ENCODE measurements around the gene PPM1J.

PPM1J gene

DNA sequence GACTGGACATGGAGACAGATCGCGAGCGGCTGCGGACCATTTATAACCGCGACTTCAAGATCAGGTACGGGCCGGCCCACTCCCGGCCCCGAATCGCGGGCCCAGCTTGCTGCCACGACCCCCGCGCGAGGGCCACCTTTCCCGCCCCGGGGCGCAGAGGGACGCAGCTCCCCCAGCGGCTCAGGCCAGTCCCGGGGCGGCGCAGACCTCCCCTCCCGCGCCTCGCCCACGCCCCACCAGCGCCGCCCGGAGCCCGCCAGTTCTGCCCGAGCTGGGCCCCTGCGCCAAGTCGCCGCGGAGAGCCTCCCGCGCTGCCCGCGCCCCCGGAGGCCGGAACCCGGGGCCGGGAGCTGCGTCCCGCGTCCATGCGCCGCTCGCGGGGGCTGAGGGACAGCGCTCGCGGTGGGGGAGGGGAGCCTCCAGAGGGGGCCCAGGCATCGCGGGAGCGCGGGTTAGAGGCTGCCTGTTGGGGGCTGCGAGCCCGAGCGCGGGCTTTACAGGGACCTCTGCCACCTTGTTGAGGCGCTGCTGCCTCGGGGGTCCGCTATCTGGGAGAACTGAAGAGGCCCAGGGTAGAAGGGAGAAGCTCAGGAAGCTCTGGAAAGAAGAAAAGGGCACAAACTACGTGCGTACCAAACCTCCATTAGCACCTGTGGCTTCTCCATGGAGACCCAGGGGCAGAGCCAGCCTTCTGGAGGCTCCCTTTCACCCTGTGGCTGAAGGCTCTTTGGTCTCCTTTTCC is 40.0 kb downstream of the PPM1J start:
- DNase-seq (ENCODE audit: low read depth) = no peak
- TF ChIP-seq, protein P1, sequence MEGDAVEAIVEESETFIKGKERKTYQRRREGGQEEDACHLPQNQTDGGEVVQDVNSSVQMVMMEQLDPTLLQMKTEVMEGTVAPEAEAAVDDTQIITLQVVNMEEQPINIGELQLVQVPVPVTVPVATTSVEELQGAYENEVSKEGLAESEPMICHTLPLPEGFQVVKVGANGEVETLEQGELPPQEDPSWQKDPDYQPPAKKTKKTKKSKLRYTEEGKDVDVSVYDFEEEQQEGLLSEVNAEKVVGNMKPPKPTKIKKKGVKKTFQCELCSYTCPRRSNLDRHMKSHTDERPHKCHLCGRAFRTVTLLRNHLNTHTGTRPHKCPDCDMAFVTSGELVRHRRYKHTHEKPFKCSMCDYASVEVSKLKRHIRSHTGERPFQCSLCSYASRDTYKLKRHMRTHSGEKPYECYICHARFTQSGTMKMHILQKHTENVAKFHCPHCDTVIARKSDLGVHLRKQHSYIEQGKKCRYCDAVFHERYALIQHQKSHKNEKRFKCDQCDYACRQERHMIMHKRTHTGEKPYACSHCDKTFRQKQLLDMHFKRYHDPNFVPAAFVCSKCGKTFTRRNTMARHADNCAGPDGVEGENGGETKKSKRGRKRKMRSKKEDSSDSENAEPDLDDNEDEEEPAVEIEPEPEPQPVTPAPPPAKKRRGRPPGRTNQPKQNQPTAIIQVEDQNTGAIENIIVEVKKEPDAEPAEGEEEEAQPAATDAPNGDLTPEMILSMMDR (IDR thresholded peaks at IDR 0.05; ENCODE audit: insufficient read depth, low read depth, low read length, missing control alignments) = no peak
- peak overlapping the region; percentile 92 for H3K4me3 ChIP-seq (ENCODE audit: low read length)

DNA sequence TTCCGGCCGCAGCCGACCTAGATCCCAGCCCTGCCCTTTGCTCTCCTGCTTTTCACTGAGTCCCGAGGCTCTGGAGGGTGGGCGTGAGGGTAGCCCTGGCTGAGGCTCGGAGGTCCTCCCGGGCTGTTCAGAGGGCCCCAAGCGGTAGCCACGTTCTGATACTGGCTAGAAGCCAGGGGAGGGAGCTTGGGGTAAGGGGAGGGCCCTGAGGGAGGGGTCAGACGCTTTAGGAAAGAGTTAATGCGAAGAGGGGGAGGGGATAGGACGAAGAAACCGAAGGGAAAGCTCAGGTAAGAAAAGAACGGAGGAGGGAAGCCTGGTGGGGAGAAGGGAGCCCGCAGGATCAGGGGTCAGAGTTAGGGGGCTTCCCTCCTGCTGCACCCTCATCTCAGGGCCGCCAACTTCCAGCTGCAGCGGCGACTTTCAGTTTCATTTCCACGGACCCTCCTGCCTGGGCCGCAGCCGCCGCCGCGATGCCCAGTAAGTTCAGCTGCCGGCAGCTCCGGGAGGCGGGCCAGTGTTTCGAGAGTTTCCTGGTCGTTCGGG is 40.6 kb downstream of the PPM1J start, which contains the start of gene MOV10:
TSS of gene MOV10 (plus strand) at position 220 of the 546 bp plus-strand sequence. CDS start at position 474, 254 bp downstream.
- TF ChIP-seq, protein P1 (IDR thresholded peaks at IDR 0.05; ENCODE audit: insufficient read depth, low read depth, low read length, missing control alignments) = no peak
- peak; percentile 74 for DNase-seq (ENCODE audit: low read depth)
- peak within 1 kb of the TSS; percentile 92 for H3K4me3 ChIP-seq (ENCODE audit: low read length)

DNA sequence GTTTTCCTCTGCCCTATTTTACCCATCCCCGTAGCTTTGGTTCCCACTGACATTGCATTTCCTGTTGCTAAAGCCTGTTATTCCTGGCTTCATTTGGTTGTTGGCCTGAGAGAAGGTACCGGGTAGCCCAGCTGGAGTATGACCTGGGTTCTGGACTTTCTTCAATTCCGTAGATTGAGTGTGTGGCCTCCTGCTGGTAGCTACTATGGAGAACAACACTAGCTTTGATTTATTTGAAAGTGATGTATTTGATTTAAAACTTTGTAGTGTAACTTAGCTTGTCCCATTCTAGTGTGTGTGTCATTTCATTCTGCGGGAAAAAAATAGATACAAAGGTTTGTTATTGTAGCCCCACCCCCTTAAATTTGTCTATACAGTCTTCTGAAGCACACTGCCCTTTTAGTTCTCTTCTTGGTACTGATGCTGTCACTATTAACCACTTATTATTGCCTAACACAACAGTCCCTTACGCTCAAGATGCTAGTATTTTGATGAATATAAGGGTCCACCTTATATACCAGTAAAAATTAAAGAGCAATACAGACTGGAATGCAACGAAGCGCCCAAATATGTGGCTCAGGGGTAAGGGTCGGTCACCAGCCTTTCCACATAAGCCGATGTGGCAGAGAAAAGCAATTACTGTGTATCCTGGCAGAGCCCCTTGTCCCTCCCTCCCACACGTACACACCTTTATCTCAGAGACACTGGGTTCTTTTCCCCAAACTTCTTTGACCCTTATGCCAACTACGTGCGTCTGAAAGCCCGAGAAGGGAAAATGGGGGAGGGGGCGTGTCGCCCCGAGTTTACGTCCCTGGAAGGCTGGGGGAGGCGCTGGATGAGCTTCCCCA is 41.3 kb downstream of the PPM1J start:
- peak; percentile 58 for DNase-seq (ENCODE audit: low read depth)
- TF ChIP-seq, protein P1 (IDR thresholded peaks at IDR 0.05; ENCODE audit: insufficient read depth, low read depth, low read length, missing control alignments) = peak; percentile 62
- peak overlapping the region; percentile 92 for H3K4me3 ChIP-seq (ENCODE audit: low read length)

DNA sequence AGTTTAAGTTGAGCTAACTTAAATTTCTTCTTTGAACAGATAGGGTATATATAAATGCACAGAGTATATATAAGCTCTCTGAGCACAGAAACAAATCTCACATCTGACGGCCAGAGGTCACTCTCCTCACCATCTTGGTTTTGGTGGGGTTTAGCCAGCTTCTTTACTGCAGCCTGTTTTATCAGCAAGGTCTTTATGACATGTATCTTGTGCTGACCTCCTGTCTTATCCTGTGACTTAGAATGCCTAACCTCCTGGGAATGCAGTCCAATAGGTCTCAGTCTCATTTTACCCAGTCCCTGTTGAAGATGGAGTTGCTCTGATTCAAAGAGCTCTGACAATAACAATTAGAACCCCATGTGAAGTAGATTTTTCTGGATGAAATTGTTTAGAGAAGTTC is 42.3 kb downstream of the PPM1J start:
- TF ChIP-seq, protein P1 (IDR thresholded peaks at IDR 0.05; ENCODE audit: insufficient read depth, low read depth, low read length, missing control alignments) = no peak
- DNase-seq (ENCODE audit: low read depth) = no peak
- H3K4me3 ChIP-seq (ENCODE audit: low read length) = no peak overlapping the region

DNA sequence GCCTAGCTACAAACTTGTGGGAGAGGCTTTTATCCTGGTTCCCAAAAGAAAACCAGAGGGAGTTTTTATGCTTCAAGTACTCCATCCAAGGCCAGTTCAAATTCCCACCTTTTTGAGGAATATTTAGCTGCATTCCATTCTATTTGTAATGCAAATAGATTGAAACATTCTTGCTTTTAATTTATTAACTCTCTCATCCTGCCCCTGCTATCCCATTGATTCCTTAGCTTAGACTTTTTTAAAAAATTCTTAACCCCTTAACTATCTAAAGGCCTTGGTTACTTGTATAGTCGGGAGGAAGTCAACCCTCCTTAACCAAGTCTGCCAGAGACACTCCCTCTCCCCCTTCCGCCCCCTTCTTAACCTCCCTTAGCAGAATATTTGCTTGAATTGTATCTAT is 43.1 kb downstream of the PPM1J start:
- no peak overlapping the region for H3K4me3 ChIP-seq (ENCODE audit: low read length)
- TF ChIP-seq, protein P1 (IDR thresholded peaks at IDR 0.05; ENCODE audit: insufficient read depth, low read depth, low read length, missing control alignments) = no peak
- DNase-seq (ENCODE audit: low read depth) = no peak

DNA sequence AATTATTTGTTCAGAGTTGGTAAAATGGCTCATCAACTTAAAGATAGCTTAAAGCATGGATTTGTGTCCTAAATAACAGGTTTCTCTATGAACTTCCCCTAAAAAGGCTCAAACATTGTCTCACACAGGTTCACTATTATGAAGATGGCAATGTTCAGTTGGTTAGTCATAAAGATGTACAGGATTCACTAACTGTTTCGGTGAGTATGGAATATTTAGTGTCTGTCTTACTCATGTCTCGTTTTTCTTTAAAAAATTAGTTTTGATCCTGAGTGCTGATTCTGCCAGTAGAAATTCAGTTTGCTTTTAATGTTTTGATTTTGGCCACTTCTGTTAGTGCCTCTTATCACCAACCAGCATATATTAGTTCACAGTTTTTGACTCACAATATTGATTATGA is 48.2 kb downstream of the PPM1J start:
- no peak overlapping the region for H3K4me3 ChIP-seq (ENCODE audit: low read length)
- DNase-seq (ENCODE audit: low read depth) = no peak
- TF ChIP-seq, protein P1 (IDR thresholded peaks at IDR 0.05; ENCODE audit: insufficient read depth, low read depth, low read length, missing control alignments) = no peak
